Dendritic cell treated with granulocyte-macrophage colony-stimulating factor and Interleukin-4, amounts not matched to agents 40 ng/mL and 50 ng/mL, for 4 days (primary cell): Measurements from ENCODE around the gene TXNL1.
"Not testable (repeated sequence)": the region's sequence is repeated elsewhere in the genome, so short reads cannot be mapped to it uniquely, and the experiment has no call there.

Source experiments
- H3K27ac Mint-ChIP-seq: one replicate; pipeline ENCODE4 v1.8.0; 2022; ENCODE audit warnings: mild to moderate bottlenecking, mixed read lengths
- H3K27me3 Mint-ChIP-seq: one replicate; pipeline ENCODE4 v1.8.0; 2022; ENCODE audit warnings: mild to moderate bottlenecking, mixed read lengths
- H3K36me3 Mint-ChIP-seq: one replicate; pipeline ENCODE4 v1.8.0; 2022; ENCODE audit warnings: low read depth, mixed read lengths
- H3K4me1 Mint-ChIP-seq: one replicate; pipeline ENCODE4 v1.8.0; 2022; ENCODE audit warnings: low read depth, mixed read lengths
- H3K4me3 Mint-ChIP-seq: one replicate; pipeline ENCODE4 v1.8.0; 2022; ENCODE audit warnings: mild to moderate bottlenecking, moderate library complexity, mixed read lengths
- H3K9me3 Mint-ChIP-seq: one replicate; pipeline ENCODE4 v1.8.0; 2022; ENCODE audit warnings: mixed read lengths
- intact Hi-C: fragments of 100-400 bp; cut with micrococcal nuclease; formaldehyde crosslinking; loops from one replicate; pipeline ENCODE4 v1.15.0; 2022

TXNL1 gene

DNA sequence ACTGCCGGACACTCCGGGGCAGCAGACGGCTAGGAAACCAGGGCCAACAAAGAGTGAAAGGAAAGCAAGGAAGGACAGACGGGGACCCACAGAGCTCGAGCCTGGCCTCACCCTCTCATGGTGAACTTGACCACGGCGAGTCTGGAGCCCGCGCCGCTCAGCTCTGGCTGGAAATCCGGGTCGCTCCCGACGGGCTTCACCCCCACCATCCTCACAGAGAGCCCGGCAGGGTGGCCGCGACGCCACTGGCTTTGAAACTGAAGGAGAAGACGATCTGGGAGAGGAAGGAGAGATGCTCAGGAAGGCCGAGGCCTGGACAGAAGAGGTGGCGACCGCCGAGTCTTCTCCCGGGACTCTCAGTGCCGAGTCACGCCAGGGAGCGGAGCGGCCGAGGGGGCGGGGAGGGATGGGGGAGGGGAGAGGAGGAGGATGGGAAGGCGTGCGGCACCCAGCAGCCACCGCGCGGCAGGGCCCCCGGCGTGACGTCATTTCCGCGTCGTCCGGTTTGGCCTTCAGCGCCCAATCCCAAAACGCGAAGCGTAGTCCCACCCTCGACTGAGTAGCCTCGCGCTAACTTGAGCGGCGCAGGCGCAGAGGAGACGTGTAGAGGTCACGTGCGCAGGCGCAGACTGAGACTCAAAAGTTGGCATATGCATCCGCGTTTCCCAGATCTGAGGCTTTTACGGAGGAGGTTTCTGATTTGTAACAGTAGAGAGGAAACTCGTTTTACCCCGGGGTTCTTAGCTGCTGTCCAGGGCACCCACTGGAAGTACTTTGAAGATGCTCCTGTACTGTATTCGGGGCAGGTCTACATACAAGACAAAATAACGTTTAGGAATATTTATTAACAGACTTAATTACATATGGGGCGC, at the start of gene TXNL1:
TXNL1 (minus strand) TSS at position 361 of the 872 bp plus-strand sequence; CDS start at position 209, 152 bp downstream.
- H3K9me3 Mint-ChIP-seq: peaks cover 9% of the 10 kb centered on the region
- intact Hi-C loops: loop anchor here (1.0 to 10.0 kb wide), 2 partner anchors 13 to 1054 kb away; partner anchors contain the start of genes TCF4 and WDR7
- H3K27ac Mint-ChIP-seq: peak within 1 kb of the TSS; percentile 100
- peak within 1 kb of the TSS; percentile 99 for H3K4me3 Mint-ChIP-seq
- no peaks in the 10 kb centered on the region for H3K27me3 Mint-ChIP-seq
- peaks cover 34% of the 10 kb centered on the region for H3K4me1 Mint-ChIP-seq
- H3K36me3 Mint-ChIP-seq: peaks cover 46% of the 10 kb centered on the region

DNA sequence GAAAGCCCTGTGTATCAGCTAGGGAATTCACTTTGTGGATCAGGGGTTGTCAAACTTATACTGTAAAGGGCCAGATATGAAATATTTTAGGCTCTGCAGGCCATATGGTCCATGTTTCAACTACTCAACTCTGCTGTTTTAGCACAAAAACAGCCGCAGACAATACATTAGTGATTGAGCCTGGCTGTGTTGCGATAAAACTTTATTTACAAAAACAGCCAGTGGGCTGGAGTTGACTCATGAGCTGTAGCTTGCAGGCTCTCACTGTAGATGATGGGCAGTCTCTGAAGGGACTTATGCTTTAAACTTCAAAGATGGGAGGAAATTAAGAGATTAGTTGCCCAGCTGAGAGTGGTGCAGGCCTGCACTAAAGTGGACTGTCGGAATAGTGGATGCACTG, 45.9 kb upstream of the TXNL1 start:
- H3K4me1 Mint-ChIP-seq: no peaks in the 10 kb centered on the region
- no peak overlapping the region for H3K27ac Mint-ChIP-seq

GRCh38 chr18:56678836-56679565, 40.6 kb upstream of the TXNL1 start:
- peaks cover 58% of the 10 kb centered on the region for H3K36me3 Mint-ChIP-seq

More for the DNA sequence above, 45.9 kb upstream of the TXNL1 start:
- Mint-ChIP-seq H3K4me3 (no peak overlapping the region), H3K9me3 (no peaks in the 10 kb centered on the region), H3K36me3 (peaks cover 70% of the 10 kb centered on the region), H3K27me3 (no peaks in the 10 kb centered on the region)
- intact Hi-C loops: loop anchor here (10.0 kb wide), 1 partner anchor 81 kb away; no protein-coding TSS in a partner anchor

DNA sequence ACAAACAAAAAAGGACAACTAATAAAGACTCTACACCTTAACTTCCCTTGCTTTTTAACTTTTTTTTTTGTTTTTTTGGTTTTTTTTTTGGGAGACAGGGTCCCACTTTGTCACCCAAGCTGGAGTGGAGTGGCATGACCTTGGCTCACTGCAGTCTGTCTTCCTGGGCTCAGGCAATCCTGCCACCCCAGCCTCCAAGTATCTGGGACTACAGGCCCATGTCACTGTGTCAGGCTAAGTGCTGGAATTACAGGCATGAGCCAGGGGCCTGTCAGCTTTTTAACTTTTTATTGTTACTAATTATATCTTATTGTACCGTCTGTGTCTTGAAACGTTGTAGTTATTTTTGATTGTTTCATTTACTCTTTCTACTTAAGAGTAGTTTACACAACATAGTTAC, 38.2 kb upstream of the TXNL1 start:
- Mint-ChIP-seq H3K4me1 (no peaks in the 10 kb centered on the region), H3K4me3 (no peak overlapping the region), H3K27me3 (no peaks in the 10 kb centered on the region), H3K27ac (no peak overlapping the region), H3K36me3 (peaks cover 56% of the 10 kb centered on the region), H3K9me3 (no peaks in the 10 kb centered on the region)
- intact Hi-C loops: no loop called here

More at GRCh38 chr18:56678836-56679565, 40.6 kb upstream of the TXNL1 start:
- H3K27ac Mint-ChIP-seq: no peak overlapping the region
- H3K9me3 Mint-ChIP-seq: no peaks in the 10 kb centered on the region
- H3K27me3 Mint-ChIP-seq: no peaks in the 10 kb centered on the region
- no peak overlapping the region for H3K4me3 Mint-ChIP-seq
- intact Hi-C loops: no loop called here
- no peaks in the 10 kb centered on the region for H3K4me1 Mint-ChIP-seq

DNA sequence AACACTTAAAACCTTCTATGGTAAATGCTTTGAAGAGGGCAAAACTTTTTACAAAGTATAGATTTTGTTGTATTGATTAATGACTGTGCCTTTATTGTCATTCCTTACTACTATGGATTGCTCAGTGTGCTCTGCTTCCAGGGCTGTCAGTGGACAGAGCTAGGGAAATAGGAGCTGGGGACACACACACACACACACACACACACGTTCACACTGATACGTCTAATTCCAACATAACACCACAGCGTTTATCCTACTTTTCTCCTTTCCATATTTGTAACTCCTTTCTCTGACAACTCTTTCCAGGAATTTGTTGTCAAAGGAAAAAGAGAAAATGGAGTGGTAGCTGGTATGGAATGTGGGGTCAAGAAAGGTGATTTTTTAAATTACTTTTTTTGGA, 34.6 kb upstream of the TXNL1 start:
- no peaks in the 10 kb centered on the region for H3K9me3 Mint-ChIP-seq
- no peaks in the 10 kb centered on the region for H3K27me3 Mint-ChIP-seq

DNA sequence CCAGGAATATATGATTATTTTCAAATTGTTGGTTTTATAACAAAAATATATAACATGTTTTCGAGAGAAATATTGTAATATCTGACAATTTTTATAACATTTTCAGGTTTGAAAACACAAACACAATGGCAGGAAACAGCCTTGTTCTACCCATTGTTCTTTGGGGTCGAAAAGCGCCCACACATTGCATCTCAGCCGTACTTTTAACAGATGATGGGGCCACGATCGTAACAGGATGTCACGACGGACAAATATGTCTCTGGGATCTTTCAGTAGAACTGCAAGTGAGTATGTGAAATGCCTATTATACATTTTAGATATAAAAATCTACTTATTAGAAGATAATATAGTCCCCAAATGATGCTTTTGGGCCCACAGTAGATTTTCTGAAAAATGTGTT, 34.0 kb upstream of the TXNL1 start:
- peaks cover 31% of the 10 kb centered on the region for H3K36me3 Mint-ChIP-seq
- H3K4me3 Mint-ChIP-seq: no peak overlapping the region
- H3K4me1 Mint-ChIP-seq: peaks cover under 1% of the 10 kb centered on the region
- intact Hi-C loops: no loop called here
- no peaks in the 10 kb centered on the region for H3K9me3 Mint-ChIP-seq
- H3K27ac Mint-ChIP-seq: no peak overlapping the region
- H3K27me3 Mint-ChIP-seq: no peaks in the 10 kb centered on the region

More for the DNA sequence above, 34.6 kb upstream of the TXNL1 start:
- intact Hi-C loops: no loop called here
- Mint-ChIP-seq H3K4me1 (no peaks in the 10 kb centered on the region), H3K27ac (no peak overlapping the region), H3K4me3 (no peak overlapping the region), H3K36me3 (peaks cover 37% of the 10 kb centered on the region)

- Mint-ChIP-seq H3K36me3 (peaks cover 22% of the 10 kb centered on the region), H3K27me3 (no peaks in the 10 kb centered on the region), H3K4me1 (peaks cover 36% of the 10 kb centered on the region), H3K27ac (no peak overlapping the region), H3K4me3 (no peak overlapping the region), H3K9me3 (no peaks in the 10 kb centered on the region)
- intact Hi-C loops: no loop called here
These were observed 24.5 kb upstream of the TXNL1 start for GRCh38 chr18:56662902-56663301.

GRCh38 chr18:56662502-56662901, 24.1 kb upstream of the TXNL1 start:
- Mint-ChIP-seq H3K27ac (no peak overlapping the region), H3K4me1 (peaks cover 36% of the 10 kb centered on the region), H3K4me3 (no peak overlapping the region), H3K27me3 (no peaks in the 10 kb centered on the region), H3K9me3 (no peaks in the 10 kb centered on the region), H3K36me3 (peaks cover 26% of the 10 kb centered on the region)
- intact Hi-C loops: no loop called here

DNA sequence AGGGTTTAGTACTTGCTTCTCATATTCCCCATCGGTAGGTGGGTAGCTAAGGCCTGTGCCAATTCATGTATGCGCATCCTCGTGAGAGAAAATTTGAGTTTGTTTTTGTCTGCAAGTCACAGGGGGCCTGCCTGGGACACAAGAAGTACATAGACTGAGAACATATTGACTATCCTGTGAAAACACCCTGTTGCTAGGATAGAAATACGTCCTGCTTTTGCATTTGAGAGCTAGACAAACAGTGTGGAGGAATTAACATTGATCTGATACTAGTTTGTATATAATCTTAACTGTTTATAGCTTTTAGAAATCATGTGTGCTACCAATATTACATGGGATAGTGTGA, 23.6 kb upstream of the TXNL1 start:
- Mint-ChIP-seq H3K9me3 (no peaks in the 10 kb centered on the region), H3K4me3 (no peak overlapping the region), H3K27me3 (no peaks in the 10 kb centered on the region), H3K4me1 (peaks cover 32% of the 10 kb centered on the region), H3K27ac (no peak overlapping the region), H3K36me3 (peaks cover 26% of the 10 kb centered on the region)
- intact Hi-C loops: no loop called here

GRCh38 chr18:56661360-56662062, 23.1 kb upstream of the TXNL1 start:
- peaks cover 29% of the 10 kb centered on the region for H3K4me1 Mint-ChIP-seq
- H3K27me3 Mint-ChIP-seq: no peaks in the 10 kb centered on the region
- H3K36me3 Mint-ChIP-seq: peaks cover 26% of the 10 kb centered on the region
- intact Hi-C loops: no loop called here
- H3K4me3 Mint-ChIP-seq: no peak overlapping the region
- no peaks in the 10 kb centered on the region for H3K9me3 Mint-ChIP-seq
- no peak overlapping the region for H3K27ac Mint-ChIP-seq

GRCh38 chr18:56660655-56661054, 22.3 kb upstream of the TXNL1 start:
- Mint-ChIP-seq H3K27ac (no peak overlapping the region), H3K4me3 (no peak overlapping the region), H3K27me3 (no peaks in the 10 kb centered on the region), H3K9me3 (no peaks in the 10 kb centered on the region), H3K4me1 (peaks cover 31% of the 10 kb centered on the region), H3K36me3 (peaks cover 26% of the 10 kb centered on the region)
- intact Hi-C loops: no loop called here

GRCh38 chr18:56659111-56659510, 20.7 kb upstream of the TXNL1 start:
- Mint-ChIP-seq H3K27ac (no peak overlapping the region), H3K4me1 (peaks cover 42% of the 10 kb centered on the region), H3K4me3 (no peak overlapping the region), H3K9me3 (no peaks in the 10 kb centered on the region), H3K27me3 (no peaks in the 10 kb centered on the region), H3K36me3 (peaks cover 26% of the 10 kb centered on the region)
- intact Hi-C loops: no loop called here

DNA sequence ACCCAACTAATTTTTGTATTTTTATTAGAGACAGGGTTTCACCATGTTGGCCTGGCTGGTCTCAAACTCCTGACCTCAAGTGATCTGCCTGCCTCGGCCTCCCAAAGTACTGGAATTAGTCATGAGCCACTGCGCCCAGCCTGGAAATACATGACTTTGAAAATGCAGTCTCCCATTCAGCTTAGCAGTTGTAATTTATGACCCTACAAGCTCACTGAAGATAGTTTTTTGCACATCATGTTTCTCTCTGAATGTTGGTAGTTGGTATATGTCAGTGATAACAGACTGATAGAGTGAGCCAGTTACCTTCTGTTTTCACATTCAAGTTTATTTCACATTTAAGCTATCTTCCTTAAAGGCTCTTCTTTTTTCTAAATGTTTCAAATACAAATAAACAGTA, 19.9 kb upstream of the TXNL1 start:
- H3K4me3 Mint-ChIP-seq: no peak overlapping the region
- no peaks in the 10 kb centered on the region for H3K9me3 Mint-ChIP-seq
- peaks cover 26% of the 10 kb centered on the region for H3K36me3 Mint-ChIP-seq
- intact Hi-C loops: no loop called here
- no peaks in the 10 kb centered on the region for H3K27me3 Mint-ChIP-seq
- H3K27ac Mint-ChIP-seq: no peak overlapping the region
- peaks cover 46% of the 10 kb centered on the region for H3K4me1 Mint-ChIP-seq

- intact Hi-C loops, H3K27me3 Mint-ChIP-seq, H3K9me3 Mint-ChIP-seq, H3K4me3 Mint-ChIP-seq, H3K27ac Mint-ChIP-seq: not testable (repeated sequence)
- Mint-ChIP-seq H3K4me1 (peaks cover 44% of the 10 kb centered on the region), H3K36me3 (peaks cover 26% of the 10 kb centered on the region)
These were observed 15.9 kb upstream of the TXNL1 start for GRCh38 chr18:56654280-56654679.
